Left colon (tissue), 2 donors: ENCODE results near the gene ST13. TPM values are rescaled to one million over a fixed set of nuclear protein-coding genes. Genes with fewer than 3 reads are reported as not detected.
"Not testable (repeated sequence)": the region's sequence is repeated elsewhere in the genome, so short reads cannot be mapped to it uniquely, and the experiment has no call there.

Source experiments
- ATAC-seq: fragments of 200-7000 bp; cut with Tn5 transposase; one replicate; pipeline ENCODE4 v1.9.1; 2020; ENCODE audit warnings: mild to moderate bottlenecking, moderate library complexity
- DNase-seq, 2 donors: peaks; one replicate each; pipeline ENCODE4 v3.0.0-alpha.2; 2020
- intact Hi-C, 2 donors: fragments of 100-400 bp; cut with DNase I in 1 of 2; cut with micrococcal nuclease in 1 of 2; formaldehyde crosslinking; loops; one replicate each; pipeline versions ENCODE4 v1.11.2 to v1.14.0; 2022; cut with DNase I, micrococcal nuclease
- microRNA-seq, 2 donors: library from miRNA; unstranded; fragments of <30 nt; microRNA quantifications; one replicate each; pipeline versions ENCODE4 v1.1.0 to v1.2.0, GENCODE V29; 2020
- total RNA-seq, 2 donors: library from RNA; stranded (reverse); fragmentation: NEBNext Ultra II Directional; extraction: Animal tissue kit (Norgen Biotek cat#: 25700); gene quantifications; one replicate each; pipeline ENCODE4 v1.2.1, GENCODE V29; 2021
- donor health status: DM: no; HTN: no; CAD: no.
- donor health status: DM: yes; HTN: yes; CAD: no.

ST13 gene
- total RNA-seq, 2 donors from 2014 or later = 142 to 203 TPM

DNA sequence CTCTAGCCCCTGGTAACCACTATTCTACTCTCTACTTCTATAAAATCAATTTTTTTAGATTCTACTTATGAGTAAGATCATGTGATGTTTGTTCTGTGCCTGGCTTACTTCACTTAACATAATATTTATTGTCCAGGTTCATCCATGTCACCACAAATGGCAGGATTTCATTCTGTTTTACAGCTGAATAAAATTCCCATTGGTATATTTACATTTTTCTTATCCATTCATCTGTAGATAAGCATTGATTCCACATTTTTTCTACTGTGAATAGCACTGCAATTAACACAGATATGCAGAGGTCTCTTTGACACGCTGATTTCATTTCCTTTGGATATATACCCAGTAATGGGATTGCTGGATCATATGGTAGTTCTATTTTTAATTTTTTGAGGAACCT, 53.1 kb downstream of the ST13 start:
- intact Hi-C loops = no loop called here
- ATAC-seq (no peak), DNase-seq (no peak)

DNA sequence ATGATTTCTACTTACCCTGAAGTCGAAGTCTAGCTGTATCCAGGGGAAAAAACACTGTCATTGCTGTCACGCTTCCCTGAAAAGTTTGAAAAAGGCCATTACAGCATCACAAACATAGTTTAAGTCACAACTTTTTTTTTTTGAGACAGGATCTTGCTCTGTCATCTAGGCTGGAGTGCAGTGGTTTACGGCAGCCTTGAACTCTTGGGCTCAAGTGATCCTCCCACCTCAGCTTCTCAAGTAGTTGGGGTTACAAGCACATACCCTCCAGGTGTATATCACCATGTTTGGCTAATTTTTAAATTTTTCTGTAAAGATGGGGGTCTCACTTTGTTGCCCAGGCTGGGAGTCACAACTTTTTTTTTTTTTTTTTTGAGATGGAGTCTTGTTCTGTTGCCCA, 57.4 kb downstream of the ST13 start:
- no peak for DNase-seq
- intact Hi-C loops = no loop called here
- no peak for ATAC-seq

DNA sequence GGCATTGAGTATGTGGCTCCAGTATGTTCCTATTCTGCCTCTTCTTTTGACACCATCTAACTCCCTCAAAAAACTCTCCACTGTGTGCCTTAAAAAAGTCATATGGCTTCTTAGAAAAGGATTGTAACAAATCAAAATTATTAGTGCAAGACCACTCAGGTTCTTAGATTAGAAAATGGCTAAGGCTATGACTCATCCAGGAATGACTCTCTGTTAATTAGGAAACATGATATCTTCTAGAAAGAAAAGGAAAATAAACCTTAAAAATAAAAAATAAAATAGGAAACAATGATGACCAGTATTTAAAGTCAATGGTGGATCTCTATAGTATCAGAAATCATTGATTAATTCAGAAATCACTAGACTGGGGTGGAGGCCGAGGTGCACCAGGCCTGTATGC, 59.0 kb downstream of the ST13 start:
- intact Hi-C loops = no loop called here
- ATAC-seq (no peak), DNase-seq (no peak)

DNA sequence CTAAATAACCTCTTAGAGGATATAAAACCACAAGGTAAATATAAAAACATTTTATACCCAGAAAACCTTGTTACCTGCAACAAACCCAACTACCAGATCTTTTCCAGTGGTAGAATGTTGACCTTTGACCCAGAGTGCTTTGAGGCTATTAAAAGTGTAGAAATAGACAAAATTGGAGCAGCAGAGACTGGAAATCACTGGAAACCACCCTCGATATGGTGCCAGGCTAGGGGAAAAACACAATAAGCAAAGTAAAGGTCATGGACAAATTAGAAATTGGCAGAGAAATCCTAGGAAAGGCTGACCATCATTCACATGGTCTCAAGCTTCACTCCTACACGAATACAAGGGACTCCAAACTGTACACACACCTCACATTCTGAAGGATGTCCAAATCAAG, 64.0 kb downstream of the ST13 start:
- DNase-seq = no peak
- ATAC-seq = no peak
- intact Hi-C loops = no loop called here

DNA sequence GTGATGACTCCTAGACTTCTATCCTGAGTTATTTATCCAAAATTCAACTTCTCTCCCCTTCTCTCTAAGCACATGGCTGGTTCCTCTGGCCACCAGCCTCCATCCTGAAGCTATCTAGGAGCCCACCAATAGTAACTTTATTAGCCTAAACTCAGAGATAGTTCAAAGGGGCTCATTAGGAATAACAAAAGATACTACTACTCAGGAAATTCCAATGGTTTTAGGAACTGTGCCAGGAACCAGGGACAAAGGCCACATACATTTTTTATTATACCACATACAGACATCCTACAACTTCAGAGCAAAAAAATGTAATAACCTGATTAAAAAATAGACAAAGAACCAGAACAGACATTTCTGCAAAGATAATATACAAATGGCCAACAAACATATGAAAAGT, 65.2 kb downstream of the ST13 start:
- intact Hi-C loops = no loop called here
- no peak for DNase-seq
- ATAC-seq = no peak

DNA sequence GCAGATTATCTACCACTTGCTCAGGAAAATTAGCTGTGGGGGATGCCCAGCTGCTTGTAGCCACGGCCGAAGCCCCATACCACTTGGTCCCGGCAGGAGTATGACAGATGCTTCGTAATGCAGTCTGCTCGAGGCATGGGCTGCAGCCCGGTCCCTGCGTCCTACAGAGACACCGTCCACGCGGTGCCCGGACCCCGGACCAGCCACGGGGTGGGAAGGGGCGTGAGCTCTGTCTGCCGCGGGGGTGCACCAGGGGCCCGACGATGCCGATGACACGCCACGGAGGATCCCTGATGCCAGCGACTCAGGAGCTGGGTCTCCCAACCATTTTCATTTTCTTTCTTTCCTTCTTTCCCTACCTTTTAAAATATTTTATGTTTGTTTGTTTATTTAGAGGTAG, 67.3 kb downstream of the ST13 start:
- ATAC-seq = no peak
- no peak for DNase-seq
- intact Hi-C loops = no loop called here

DNA sequence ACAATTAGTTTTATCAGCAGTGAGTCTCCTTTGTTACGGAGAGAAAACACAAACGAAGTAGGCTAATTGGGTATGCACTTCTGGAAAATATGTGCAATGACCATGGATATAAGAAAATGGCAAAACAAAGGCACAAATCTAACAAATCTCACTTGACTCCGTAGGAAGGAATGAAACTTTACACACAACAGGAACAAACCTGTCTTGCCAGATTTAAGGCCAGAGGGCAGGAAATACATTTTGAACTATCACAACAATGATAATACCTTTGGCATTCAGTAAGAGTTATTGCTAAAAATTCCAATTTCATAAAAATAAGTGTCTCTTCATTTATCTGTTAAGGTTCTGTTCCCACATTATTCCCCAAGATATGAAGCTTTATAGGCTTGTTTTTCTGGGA, 73.9 kb downstream of the ST13 start:
- intact Hi-C loops = no loop called here
- DNase-seq = no peak
- ATAC-seq = no peak

DNA sequence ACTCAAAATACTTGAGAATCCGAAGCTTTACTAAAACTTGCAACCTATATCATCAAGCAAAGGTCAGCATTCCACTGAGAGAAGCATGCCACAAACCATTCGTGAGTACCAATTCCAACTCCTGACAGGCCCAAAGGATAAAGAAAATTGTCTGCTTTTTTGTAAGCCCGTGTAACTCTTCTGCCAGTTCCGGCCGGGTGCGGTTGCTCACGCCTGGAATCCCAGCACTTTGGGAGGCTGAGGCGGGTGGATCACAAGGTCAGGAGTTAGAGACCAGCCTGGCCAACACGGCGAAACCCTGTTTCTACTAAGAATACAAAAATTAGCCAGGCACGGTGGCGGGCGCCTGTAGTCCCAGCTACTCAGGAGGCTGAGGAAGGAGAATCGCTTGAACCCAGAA, 74.7 kb downstream of the ST13 start:
- intact Hi-C loops, ATAC-seq: not testable (repeated sequence)

More for the DNA sequence above, 74.7 kb downstream of the ST13 start:
- not testable (repeated sequence) for DNase-seq

Small RNA genes within 50 kb of the gene (microRNA-seq; reads per million reads assigned to microRNA genes)
- gene MIR4766 = 0 to 0.53 reads per million in 2 donors

Other genes starting within 250 kb of the ST13 start
- 10 to 100 TPM; 42.1 to 44.4 TPM for gene MRTFA, start 219.9 kb downstream of the ST13 start, total RNA-seq
- gene MCHR1, start 177.2 kb downstream of the ST13 start, total RNA-seq = not detected
- 10 to 100 TPM in 1 of 2 donors, 1 to 10 TPM in 1; 9.6 to 14.2 TPM for gene SLC25A17, start 37.3 kb downstream of the ST13 start, total RNA-seq
- gene XPNPEP3, start 509 bp upstream of the ST13 start, total RNA-seq = 10 to 100 TPM in 1 of 2 donors, 1 to 10 TPM in 1; 9.9 to 12.7 TPM
- gene DNAJB7, start 5.5 kb upstream of the ST13 start, total RNA-seq = under 1 TPM; 0.21 to 0.47 TPM
- gene RBX1, start 94.7 kb upstream of the ST13 start, total RNA-seq = 10 to 100 TPM; 34.8 to 39.0 TPM
- gene EP300, start 236.0 kb upstream of the ST13 start, total RNA-seq = 10 to 100 TPM; 63.0 to 67.6 TPM